Iris pigment epithelial cell (primary cell): ENCODE measurements around the gene SPHK1.

ENCODE experiments used
- DNase-seq: peaks from one replicate; pipeline ENCODE4 v3.0.0-alpha.2; 2011; ENCODE audit warnings: low read depth

The SPHK1 gene

GRCh38 chr17:76433693-76434092, 49.3 kb downstream of the SPHK1 start:
- DNase-seq, result no peak

- DNase-seq, result no peak
Measured at GRCh38 chr17:76434870-76435269, 50.5 kb downstream of the SPHK1 start.

- DNase-seq, result no peak
Measured at GRCh38 chr17:76435751-76436150, 51.3 kb downstream of the SPHK1 start.
